K562 (cell line): ENCODE data around the gene TTC39A. TPM values are rescaled to one million over a fixed set of nuclear protein-coding genes. Genes with fewer than 3 reads are reported as not detected.
A peak's percentile ranks its signal among the peaks of the same experiment; 100 is the strongest.

Experiments
- E2F6 ChIP-seq, 2 experiments: IDR thresholded peaks; 2 replicates each; pipeline ENCODE4 v1.6.1; 2011; ENCODE audit warnings: borderline replicate concordance in 1 of 2, control low read depth in 1 of 2, low read depth in 1 of 2, low read length in 1 of 2, mild to moderate bottlenecking in 1 of 2, mixed read lengths in 1 of 2, moderate library complexity in 1 of 2; ENCODE audit not compliant: insufficient read depth in 1 of 2, insufficient read length in 1 of 2, poor library complexity in 1 of 2, severe bottlenecking in 1 of 2; ENCODE audit errors: extremely low read depth in 1 of 2
- E2F8 ChIP-seq: fragments of 450-650 bp; IDR thresholded peaks from 2 replicates; pipeline ENCODE4 v1.7.1; 2018; ENCODE audit warnings: mild to moderate bottlenecking, low read depth; ENCODE audit not compliant: partially characterized antibody
- FOSL1 ChIP-seq: fragments of 200-800 bp; sonication (Bioruptor generic); conservative IDR thresholded peaks from 2 replicates; pipeline ENCODE4 v1.6.1; 2016; ENCODE audit warnings: missing genetic modification characterization, missing compliant biosample characterization
- FOXA3 ChIP-seq, 2 experiments: fragments of 450-650 bp in 1 of 2; sonication (generic) in 1 of 2; formaldehyde crosslinking; IDR thresholded peaks in 1 of 2; conservative IDR thresholded peaks in 1 of 2; 2 replicates each; pipeline versions ENCODE4 v1.4.0 to v1.8.0; 2020 to 2022; ENCODE audit warnings: mild to moderate bottlenecking in 2 of 2, missing genetic modification reagents in 1 of 2
- FOXJ3 ChIP-seq: sonication (generic); formaldehyde crosslinking; IDR thresholded peaks from 2 replicates; pipeline ENCODE4 v1.4.0; 2020; ENCODE audit warnings: mild to moderate bottlenecking, missing genetic modification reagents
- MYBL2 ChIP-seq, 2 experiments: fragments of 450-650 bp in 1 of 2; sonication (generic) in 1 of 2; formaldehyde crosslinking in 1 of 2; IDR thresholded peaks; 2 replicates each; pipeline versions ENCODE4 v1.6.1 to v1.8.1; 2017 to 2022; ENCODE audit warnings: borderline replicate concordance in 1 of 2, inconsistent platforms in 1 of 2, low read depth in 1 of 2, mild to moderate bottlenecking in 1 of 2, missing genetic modification reagents in 1 of 2, moderate library complexity in 1 of 2
- PREB ChIP-seq: sonication (generic); formaldehyde crosslinking; IDR thresholded peaks from 2 replicates; pipeline ENCODE4 v1.8.1; 2023; ENCODE audit warnings: mild to moderate bottlenecking, missing genetic modification reagents
- PYGO2 ChIP-seq: fragments of 450-650 bp; IDR thresholded peaks from 2 replicates; pipeline ENCODE4 v1.6.1; 2016; ENCODE audit warnings: mild to moderate bottlenecking, missing genetic modification characterization, moderate library complexity, missing compliant biosample characterization
- RREB1 ChIP-seq: fragments of 250-450 bp; sonication (Bioruptor Pico); IDR thresholded peaks from 2 replicates; pipeline ENCODE4 v1.4.0; 2020
- SMAD2 ChIP-seq: fragments of 150-350 bp; IDR thresholded peaks from 2 replicates; pipeline ENCODE4 v1.6.1; 2014; ENCODE audit warnings: low read depth, mild to moderate bottlenecking, low read length
- TAL1 ChIP-seq: fragments of 450-650 bp; IDR thresholded peaks from 2 replicates; pipeline ENCODE4 v1.6.1; 2016; ENCODE audit warnings: mild to moderate bottlenecking
- TEAD1 ChIP-seq, 2 experiments: fragments of 450-650 bp in 1 of 2; sonication (generic) in 1 of 2; formaldehyde crosslinking; IDR thresholded peaks; 2 replicates each; pipeline versions ENCODE4 v1.4.0 to v1.8.0; 2020 to 2022; ENCODE audit warnings: mild to moderate bottlenecking in 2 of 2, missing genetic modification reagents in 1 of 2
- ZNF707 ChIP-seq: fragments of 250-450 bp; sonication (Bioruptor Pico); conservative IDR thresholded peaks from 2 replicates; pipeline ENCODE4 v1.8.0; 2022; ENCODE audit warnings: inconsistent platforms, mild to moderate bottlenecking, moderate library complexity
- polyA plus RNA-seq, 8 experiments: library from polyadenylated mRNA; depleted of rRNA in 4 of 8; stranded (reverse) in 5 of 8; unstranded in 3 of 8; fragments of >200 nt; fragmentation: Nextera tagmentation in 2 of 8; fragmentation: Illumina TruSeq in 1 of 8; extraction: Ambion mirVana in 2 of 8; extraction: Trizol in 1 of 8; gene quantifications; 2 replicates each; pipeline versions ENCODE4 v1.2.1 to v1.2.3, GENCODE V29; 2011 to 2014; ENCODE audit warnings: inconsistent platforms in 1 of 8, missing spikeins in 1 of 8
- total RNA-seq, 7 experiments: library from RNA; depleted of rRNA in 6 of 7; stranded (reverse); fragments of >200 nt in 6 of 7; fragmentation: Illumina TruSeq in 2 of 7; extraction: Trizol in 2 of 7; gene quantifications; 2 replicates each; pipeline versions ENCODE4 v1.2.1 to v1.2.3, GENCODE V29; 2011 to 2021; ENCODE audit warnings: low replicate concordance in 1 of 7

Gene TTC39A
- total and polyA plus RNA-seq, 9 of the 15 experiments (the other 6 are each of a cell fraction or from before 2014, with no cell fraction given), result 0.18 to 0.82 (median 0.35) TPM

GRCh38 chr1:51296383-51297357 is 33.7 kb downstream of the TTC39A start (continued):
- TF ChIP-seq MYBL2 (IDR thresholded peaks at IDR 0.05; ENCODE audit: low read depth) (no peak), MYBL2 (CRISPR knock-in tag; IDR thresholded peaks at IDR 0.05; ENCODE audit: borderline replicate concordance) (no peak), FOSL1 (no peak), PYGO2 (tag) (no peak), SMAD2 (no peak), FOXJ3 (CRISPR knock-in tag) (no peak), E2F6 (IDR thresholded peaks at IDR 0.05; ENCODE audit: borderline replicate concordance in 1 of 2, extremely low read depth in 1 of 2, insufficient read depth in 1 of 2, insufficient read length in 1 of 2, low read depth in 1 of 2, low read length in 1 of 2, poor library complexity in 1 of 2, severe bottlenecking in 1 of 2) (peak; percentile 83 to 97), TAL1 (no peak), ZNF707 (CRISPR knock-in tag) (no peak), E2F8 (peak; percentile 23), TEAD1 (CRISPR knock-in tag; IDR thresholded peaks at IDR 0.05) (0 out of 4 replicates have a peak, but pooled peaks of 1 of the 2 experiments have one; percentile 54), PREB (CRISPR knock-in tag) (no peak), FOXA3 (CRISPR knock-in tag; conservative IDR thresholded peaks at IDR 0.05 in 1 of 2, IDR thresholded peaks at IDR 0.05 in 1 of 2) (peak in 1 of 2 experiments; percentile 54; a peak in 1 of 4 replicates), RREB1 (CRISPR knock-in tag) (no peak)
